Hematopoietic multipotent progenitor cell (in vitro differentiated cells): ENCODE results near the gene GLS. TPM values are rescaled to one million over a fixed set of nuclear protein-coding genes. Genes with fewer than 3 reads are reported as not detected.
"Not testable (repeated sequence)": the region's sequence is repeated elsewhere in the genome, so short reads cannot be mapped to it uniquely, and the experiment has no call there.

Experiments
- DNase-seq, 3 donors: peaks; one replicate each; pipeline ENCODE4 v3.0.0-alpha.2; 2011 to 2015; ENCODE audit warnings: low read depth in 2 of 3, low spot score in 2 of 3
- total RNA-seq: library from RNA; depleted of rRNA; stranded (reverse); fragments of >200 nt; gene quantifications from one replicate; pipeline ENCODE4 v1.2.3, GENCODE V29; 2012

The GLS gene
- total RNA-seq, 1 donor = 80.0 TPM

GRCh38 chr2:190984595-190984994 lies 104.0 kb downstream of the GLS start:
- DNase-seq = no peak

GRCh38 chr2:190986221-190986953 lies 105.8 kb downstream of the GLS start:
- peak in 2 of 3 donors; percentile 45 to 71 for DNase-seq

- no peak for DNase-seq
Measured at GRCh38 chr2:190987116-190987515, 106.5 kb downstream of the GLS start.

GRCh38 chr2:190987938-190988337 lies 107.3 kb downstream of the GLS start:
- DNase-seq = no peak

GRCh38 chr2:190988910-190989309 lies 108.3 kb downstream of the GLS start:
- no peak for DNase-seq

- DNase-seq = no peak
Measured at GRCh38 chr2:190990132-190990531, 109.5 kb downstream of the GLS start.

GRCh38 chr2:190993292-190993643 lies 112.6 kb downstream of the GLS start:
- DNase-seq = no peak

- DNase-seq = no peak
Measured at GRCh38 chr2:190994148-190994547, 113.5 kb downstream of the GLS start.

GRCh38 chr2:190995315-190995714 lies 114.7 kb downstream of the GLS start:
- not testable (repeated sequence) for DNase-seq

- DNase-seq = peak in 2 of 3 donors; percentile 63 to 77
Measured at GRCh38 chr2:190996338-190996946, 115.8 kb downstream of the GLS start.

GRCh38 chr2:190996947-190997346 lies 116.3 kb downstream of the GLS start:
- DNase-seq = no peak

GRCh38 chr2:190997526-190998113 lies 117.0 kb downstream of the GLS start:
- DNase-seq = no peak

GRCh38 chr2:190999058-190999457 lies 118.4 kb downstream of the GLS start:
- DNase-seq = no peak

GRCh38 chr2:190999949-191000665 lies 119.5 kb downstream of the GLS start:
- no peak for DNase-seq

GRCh38 chr2:191001032-191001431 lies 120.4 kb downstream of the GLS start:
- no peak for DNase-seq

GRCh38 chr2:191001624-191002023 lies 121.0 kb downstream of the GLS start:
- DNase-seq = no peak

- no peak for DNase-seq
Measured at GRCh38 chr2:191003405-191004309, 123.0 kb downstream of the GLS start.

- DNase-seq = no peak
Measured at GRCh38 chr2:191006297-191006696, 125.7 kb downstream of the GLS start.

GRCh38 chr2:191006997-191007783 lies 126.6 kb downstream of the GLS start:
- no peak for DNase-seq

GRCh38 chr2:191008286-191008685 lies 127.7 kb downstream of the GLS start:
- DNase-seq = no peak
